HG03469 (cell line): ENCODE measurements around the gene EXOC2.

Experiments
- ATAC-seq: cut with Tn5 transposase; IDR thresholded peaks from one replicate; pipeline ENCODE4 v1.9.1; 2021; ENCODE audit warnings: mild to moderate bottlenecking, moderate library complexity, moderate number of reproducible peaks; ENCODE audit not compliant: unreplicated experiment

EXOC2 gene

DNA sequence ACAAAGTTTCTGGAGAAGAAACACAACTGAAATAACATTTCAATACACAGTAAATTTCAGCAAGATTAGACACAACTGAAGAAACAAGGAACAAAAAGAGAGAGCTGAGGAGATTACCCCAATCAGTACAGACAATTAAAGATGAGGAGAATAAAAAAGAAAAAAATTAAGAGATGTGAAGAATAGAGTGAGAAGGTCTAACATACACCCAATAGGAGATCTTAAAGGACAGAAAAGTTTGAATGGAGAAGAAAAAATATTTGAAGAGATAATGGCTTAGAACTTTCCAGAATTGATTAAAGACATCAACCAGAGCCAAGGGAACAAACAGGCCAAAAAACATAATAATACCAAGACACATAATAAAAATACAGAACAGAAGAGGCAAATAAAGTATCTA lies 152.4 kb downstream of the EXOC2 start:
- no peak for ATAC-seq

DNA sequence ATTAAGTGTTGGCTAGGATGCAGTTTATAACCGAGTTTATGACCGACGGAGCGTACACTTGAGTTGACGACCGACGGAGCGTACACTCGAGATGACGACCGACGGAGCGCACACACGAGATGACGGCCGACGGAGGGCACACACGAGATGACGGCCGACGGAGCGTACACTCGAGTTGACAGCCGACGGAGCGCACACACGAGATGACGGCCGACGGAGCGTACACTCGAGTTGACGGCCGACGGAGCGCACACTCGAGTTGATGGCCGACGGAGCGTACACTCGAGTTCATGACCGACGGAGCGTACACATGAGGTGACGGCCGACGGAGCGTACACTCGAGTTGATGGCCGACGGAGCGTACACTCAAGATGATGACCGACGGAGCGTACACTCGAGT lies 155.8 kb downstream of the EXOC2 start:
- ATAC-seq: no peak

DNA sequence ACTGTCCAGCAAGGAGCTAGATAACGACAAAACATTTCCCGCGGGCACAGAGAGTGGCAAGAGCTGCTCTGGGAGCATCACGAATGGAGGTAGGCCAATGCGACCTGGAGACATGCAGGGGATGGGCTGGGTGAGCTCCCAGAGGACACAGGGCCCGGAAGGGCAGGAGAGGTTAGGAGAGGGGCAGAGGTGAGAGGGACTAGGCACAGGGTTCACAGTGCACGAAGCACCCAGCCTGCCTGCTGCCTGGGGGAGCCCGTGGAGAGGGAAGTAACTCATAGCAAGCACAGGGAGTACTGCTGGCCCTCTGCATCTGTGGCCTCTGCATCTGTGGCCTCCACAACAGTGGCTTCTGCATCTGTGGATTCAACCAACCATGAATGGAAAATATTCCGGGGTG lies 162.5 kb downstream of the EXOC2 start:
- no peak for ATAC-seq

DNA sequence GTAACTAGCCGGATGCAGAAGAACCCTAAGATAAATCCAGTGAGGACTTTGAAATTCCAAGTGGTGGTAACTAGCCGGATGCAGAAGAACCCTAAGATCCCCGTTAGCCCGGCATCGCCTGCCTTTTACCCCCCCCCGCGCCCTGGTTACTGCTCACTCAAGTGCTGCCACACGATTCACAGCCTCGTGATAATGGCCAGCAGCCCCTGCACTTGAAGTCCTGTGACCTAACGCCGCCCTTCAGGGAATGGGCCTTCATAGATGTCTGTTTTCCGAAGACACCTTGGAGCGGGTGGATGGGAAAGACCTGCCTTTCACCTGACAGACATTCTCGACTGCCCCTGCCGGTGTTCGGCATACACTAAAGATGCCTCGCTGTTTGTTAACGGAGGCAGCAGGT lies 163.9 kb downstream of the EXOC2 start:
- ATAC-seq: no peak

DNA sequence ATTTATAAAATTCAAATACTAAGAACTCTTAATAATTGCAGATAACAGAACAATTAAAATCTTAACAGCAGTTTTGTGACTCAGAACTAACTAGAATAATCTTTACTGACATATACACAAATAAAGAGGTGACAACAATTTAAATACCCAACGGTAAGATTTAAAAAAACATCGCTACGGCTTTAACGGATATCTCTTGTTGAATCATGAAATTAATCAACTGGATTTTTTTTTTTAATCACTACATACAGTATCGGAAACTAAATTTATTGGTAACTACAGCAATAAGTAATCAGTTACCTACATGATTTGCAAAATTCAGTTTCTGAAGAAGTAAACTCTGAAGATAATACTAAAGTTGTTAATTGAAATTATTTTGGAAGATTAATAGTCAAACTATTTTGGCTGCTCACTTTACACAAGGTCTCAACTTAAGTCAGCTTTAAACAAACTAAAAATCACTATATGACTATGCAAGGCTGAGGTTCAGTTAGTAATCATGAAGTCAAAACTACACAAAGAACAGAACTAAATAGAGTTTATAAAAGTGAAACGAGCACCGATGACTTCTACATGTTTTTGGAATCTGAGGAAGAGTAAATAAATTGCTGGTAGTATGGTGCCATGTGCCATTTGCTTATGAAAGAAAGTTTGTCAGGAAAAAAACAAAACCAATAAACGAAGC lies 164.8 kb downstream of the EXOC2 start:
- ATAC-seq: no peak

DNA sequence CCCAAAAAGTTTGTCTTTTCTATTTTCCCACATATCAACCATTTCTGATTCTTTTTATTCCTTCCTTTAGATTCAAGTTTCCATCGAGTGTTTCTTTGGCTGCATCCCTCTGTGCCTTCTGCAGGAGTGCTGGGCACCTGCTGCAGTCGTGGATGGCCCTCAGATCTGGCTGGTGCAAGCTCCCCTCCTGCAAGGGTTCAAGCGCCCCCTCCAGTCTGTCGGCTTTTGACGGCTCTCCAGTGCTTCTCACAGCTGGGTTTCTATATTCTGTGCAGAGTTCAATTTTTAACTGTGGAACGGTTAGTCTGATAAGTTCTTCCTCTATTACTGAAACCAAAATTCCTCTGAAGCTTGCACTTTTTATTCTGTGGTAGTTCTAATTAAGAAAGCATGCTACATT lies 168.1 kb downstream of the EXOC2 start:
- no peak for ATAC-seq

DNA sequence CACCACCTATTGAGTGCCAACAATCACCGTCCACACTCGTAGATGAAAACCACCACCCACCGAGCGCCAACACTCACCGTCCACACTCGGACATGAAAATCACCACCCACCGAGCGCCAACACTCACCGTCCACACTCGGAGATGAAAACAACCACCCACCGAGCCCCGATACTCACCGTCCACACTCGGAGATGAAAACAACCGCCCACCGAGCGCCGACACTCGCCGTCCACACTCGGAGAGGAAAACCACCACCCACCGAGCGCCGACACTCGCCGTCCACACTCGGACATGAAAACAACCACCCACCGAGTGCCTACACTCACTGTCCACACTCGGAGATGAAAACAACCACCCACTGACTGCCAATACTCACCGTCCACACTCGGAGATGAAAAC lies 172.1 kb downstream of the EXOC2 start:
- no peak for ATAC-seq

DNA sequence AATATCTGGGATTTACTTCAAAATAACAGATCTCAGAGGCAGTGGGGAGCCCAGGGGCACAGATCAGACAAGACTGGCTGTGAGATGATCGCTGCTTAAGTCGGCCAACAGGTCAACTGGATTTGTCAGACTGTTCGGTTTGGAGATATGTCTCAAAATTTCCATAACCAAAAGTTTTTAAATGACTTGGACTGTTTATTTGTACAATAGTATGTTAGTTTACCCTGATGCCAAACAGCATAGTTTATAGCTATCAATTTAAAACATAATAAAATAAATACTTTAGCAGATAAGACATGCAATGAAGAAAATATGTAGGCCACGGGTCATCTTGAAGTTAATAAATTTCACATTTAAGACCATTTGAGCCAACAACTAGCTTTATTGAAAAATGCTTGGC lies 174.7 kb downstream of the EXOC2 start:
- ATAC-seq: no peak

DNA sequence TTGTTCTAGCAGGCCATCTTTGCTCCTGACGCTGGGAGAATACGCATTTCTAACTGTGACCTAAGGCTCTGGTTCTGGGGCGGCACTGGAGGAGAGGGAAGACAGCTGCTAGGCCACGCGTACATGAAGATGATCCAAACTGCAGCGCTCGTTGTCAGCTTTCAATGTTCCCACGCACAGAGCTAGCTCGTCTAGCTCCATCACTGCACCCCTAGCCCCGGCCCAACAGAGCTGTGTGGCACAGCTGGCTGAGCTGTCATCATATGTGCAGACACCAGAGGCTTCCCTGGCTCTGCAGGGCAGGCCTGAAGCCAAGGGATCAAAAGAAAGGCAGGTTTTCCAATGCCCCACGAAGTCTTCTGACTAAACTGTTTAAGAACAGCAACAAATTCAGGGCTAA lies 176.7 kb downstream of the EXOC2 start:
- no peak for ATAC-seq

DNA sequence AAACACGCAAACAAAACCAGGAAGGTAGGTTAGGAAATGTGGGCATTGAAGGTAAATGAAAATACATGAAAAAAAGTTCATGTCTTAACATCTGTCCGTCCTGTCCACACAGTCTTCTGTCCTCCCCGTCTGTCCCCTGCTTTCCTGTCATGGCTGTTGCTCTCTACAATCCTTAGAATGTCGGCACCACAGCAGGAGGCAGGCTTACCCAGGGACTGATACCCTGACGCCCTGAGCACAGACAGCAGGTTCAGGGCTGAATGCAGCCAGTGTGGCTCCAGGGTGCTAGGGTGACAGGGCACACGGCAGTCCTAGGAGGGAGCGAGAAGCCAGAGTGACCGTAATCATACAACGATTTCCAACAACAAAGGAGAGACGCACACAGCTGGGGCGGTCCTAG lies 177.7 kb downstream of the EXOC2 start:
- ATAC-seq: no peak

DNA sequence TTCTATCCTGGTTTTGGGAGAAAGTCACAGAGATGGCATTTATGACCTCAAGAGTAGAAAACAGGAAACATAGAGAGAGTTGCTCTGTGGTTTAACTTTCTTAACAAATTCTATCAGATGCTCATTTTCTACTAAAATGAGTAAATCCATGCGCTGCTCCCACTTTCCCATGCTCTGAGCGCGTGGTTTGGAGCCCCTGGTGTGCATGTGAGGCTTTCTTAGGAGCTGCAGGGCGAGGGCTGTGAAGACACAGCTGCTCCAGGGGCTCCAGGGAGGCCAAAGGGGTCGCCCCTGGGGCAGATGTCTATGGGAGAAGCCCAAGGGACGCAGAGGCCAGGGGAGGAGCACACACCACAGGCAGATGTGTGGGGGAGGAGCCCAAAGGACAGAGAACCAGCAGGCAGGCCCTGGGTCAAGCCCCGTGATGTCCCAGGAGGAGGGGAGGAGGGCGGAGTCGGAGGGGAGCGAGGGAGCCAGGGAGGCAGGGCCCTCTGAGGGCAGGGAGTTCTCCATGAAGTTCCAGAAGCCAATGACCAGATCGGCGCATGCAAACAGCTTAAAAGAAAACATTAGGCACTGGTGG lies 178.5 kb downstream of the EXOC2 start:
- ATAC-seq: no peak

DNA sequence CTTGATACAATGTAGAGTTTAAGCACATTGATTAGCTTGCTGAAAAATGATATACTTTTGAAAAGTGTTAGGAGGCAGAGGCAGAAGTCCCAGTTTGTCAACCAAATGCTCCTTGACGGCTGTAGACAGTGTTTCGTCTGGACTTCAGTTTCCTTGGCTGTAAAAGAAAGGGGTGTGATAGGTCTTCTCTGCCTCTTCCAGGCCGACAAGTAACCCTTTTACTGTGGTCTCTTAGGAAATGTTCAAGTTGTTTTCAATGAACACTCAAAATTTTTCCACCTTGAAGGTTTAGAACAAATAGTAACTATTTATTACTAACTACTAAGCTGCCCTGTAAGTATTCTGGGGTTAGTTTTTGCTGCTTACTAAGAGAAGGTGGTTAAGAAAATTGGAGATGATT lies 179.0 kb downstream of the EXOC2 start:
- ATAC-seq: no peak

DNA sequence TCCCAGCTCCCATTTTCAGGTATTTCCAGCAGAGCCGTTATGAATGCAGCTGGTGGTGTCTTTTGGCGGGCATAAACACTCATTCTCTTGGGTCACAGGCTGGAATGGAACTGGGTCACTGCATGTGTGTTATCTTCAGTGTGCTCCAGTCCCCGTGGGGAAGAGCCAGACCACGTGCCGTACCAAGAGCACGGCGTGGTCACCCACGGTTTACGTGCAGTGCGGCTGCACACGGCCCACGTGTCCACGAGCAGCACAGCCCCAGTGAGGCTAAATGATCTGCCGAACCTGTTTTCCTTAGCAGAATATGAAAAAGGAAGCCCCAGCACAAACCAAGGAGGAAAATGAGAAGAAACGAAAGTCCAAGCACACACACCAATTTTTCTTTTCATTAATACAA lies 179.9 kb downstream of the EXOC2 start:
- ATAC-seq: no peak

DNA sequence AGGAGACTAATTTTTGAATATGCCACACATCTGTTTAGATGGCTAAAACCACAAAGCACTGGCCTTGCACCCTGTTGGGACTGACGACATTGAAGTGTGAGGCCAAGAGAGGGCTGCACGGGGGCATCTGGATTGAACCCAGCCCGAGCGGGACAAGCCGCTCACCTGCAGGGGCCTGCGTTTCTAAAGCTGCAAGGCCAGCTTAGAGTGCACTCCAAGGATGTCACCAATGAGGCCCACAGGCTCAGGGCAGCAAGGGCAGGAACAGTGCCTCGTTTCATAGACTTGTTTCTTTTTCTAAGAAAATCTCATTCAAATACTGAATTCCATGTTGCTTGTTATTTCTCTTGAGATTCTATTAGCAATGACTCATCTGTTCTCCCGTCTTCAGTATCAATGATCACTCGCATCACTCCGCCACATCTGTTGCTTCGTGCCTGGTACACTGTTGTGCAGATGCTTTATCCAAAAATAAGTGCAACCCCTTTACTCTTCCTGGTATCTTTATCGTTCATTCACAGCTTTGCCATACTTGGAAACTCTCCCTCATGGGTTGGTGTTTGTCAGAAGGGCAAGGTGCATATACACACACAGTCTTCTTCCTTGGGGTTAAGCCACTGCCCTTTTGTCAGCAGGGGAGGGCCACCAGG lies 181.3 kb downstream of the EXOC2 start:
- no peak for ATAC-seq

DNA sequence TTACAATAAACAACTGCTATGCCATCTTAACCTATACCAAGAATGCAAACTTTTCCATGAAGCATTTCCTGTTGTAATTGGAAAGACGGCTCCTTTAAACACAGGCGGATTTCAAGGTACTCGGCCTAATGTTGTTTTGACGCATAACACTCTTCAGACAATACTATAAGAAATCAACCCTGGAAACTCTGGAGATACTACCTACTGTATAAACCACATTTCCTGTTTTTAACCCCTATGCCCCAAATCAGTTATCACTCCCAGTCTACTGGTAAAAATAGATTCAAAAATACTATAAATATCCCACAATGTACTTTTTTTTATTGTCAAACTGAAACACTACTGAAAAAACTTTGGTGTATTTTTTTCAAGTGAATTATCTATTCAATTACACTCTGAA lies 183.3 kb downstream of the EXOC2 start:
- ATAC-seq: no peak

DNA sequence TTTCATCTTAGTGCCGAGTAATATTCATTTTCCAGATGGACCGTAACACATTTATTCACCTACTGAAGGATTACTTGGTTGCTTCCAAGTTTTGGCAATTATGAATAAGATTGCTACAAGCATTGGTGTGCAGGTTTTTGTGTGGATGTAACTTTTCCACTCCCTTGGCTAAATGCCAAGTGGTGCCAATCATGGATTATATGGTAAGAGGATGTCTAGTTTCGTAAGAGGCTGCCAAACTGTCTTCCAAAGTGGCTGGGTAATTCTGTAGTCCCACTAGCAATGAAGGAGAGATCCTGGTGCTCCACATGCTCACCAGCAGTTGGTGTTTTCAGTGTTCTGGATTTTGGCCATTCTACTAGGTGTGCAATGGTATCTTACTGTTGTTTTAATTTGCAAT lies 184.3 kb downstream of the EXOC2 start:
- ATAC-seq: no peak

DNA sequence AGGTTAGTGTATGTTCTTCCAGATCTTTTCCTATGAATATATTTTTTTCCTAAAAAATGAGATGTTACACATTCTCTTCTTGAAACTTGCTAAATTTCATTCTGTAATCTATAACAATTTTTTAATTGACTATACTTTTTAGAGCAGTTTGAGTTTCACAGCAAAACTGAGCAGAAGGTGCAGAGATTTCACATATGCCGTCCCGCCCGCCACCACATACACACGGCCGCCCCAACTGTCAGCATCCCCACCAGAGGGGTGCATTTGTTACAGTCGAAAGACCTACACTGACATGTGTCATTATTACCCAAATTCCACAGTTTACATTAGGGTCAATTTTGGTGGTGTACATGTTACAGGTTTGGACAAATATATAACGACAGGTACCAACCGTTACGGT lies 184.9 kb downstream of the EXOC2 start:
- ATAC-seq: no peak

DNA sequence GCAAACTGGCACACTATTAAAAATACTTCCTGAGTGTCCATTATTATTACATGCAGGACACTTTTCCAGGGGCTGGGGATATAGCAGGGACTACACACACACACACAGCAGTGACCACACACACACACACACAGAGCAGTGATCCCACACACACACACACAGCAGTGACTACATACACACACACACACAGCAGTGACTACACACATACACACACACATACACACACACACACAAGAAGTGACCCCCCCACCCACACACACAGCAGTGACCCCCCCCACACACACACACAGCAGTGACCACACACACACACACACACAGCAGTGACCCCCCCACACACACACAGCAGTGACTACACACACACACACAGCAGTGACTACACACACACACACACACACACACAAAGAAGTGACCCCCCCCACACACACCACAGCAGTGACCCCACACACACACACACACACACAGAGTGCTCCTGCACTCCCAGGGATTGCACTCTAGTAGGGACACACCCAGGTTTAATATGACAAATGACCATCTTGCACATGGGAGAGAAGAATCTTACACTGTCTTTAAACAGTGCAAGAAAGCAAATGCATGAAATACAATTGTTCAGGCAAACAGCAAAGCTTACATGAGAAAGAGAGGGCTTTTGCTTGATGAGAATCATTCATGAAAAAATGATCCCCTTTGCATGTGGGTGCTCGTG lies 185.9 kb downstream of the EXOC2 start:
- no peak for ATAC-seq

DNA sequence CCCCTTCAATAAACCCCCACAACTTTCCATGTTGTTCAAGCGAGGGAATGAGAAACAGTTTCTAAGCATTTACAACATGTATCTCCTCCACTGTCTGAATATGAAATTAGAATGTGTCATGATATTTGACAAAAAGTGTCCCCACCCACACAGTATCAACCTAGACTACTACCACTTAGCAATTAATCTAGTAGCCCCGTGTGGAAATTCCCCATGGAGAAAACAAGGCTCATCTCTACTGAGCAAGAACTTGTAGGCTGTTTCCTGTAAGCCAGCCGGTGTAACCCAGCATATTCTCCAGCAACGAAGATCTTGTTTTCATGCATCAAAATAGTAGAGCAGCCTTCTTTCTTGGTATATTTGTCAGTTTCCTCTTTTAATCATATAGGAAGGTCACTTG lies 186.4 kb downstream of the EXOC2 start:
- no peak for ATAC-seq

DNA sequence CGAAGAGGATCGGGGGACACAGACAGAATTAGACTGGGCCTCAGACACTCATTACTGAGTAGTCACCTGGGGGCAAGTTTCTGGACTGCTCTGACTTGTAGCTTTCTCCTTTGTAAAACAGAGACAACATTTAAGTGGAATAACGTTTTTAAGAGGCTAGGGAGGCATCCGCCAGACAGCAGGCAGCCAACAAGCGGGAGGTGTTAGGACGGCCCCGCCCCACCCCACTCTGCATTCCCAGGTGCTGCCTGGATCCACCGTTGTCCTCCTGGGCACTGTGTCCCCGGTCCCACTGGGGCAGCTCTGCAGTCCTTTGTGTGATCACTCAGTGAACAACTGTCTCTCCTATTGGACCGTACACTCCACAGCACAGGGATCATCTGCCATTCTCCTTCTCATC lies 187.6 kb downstream of the EXOC2 start:
- no peak for ATAC-seq

DNA sequence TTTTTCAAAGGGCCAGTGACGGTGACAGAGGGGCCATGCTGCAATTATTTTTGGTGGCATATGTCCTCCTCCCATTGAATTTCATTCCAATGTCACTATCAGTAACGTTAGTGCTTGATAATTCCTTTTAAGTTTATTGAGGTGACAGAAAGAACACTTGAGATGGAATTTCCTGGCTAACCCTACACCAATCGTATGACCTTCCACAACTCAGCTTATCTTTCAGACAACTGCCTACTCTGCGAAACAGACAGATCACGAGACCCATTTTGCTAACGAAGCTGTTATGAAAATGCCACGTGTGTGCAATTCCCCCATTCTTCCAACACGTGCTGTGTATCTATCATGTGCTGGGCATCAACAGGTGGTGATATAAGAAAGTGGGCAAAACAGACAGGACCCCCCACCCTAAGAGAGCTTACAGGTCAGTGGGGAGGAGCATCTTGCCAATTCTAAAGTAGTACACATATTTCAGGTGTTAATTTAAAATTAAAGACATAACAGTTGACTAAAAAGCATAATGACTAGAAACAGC lies 188.4 kb downstream of the EXOC2 start:
- no peak for ATAC-seq
